B cell (primary cell): Measurements from ENCODE around the gene SHBG. TPM values are rescaled to one million over a fixed set of nuclear protein-coding genes. Genes with fewer than 3 reads are reported as not detected.
A peak's percentile ranks its signal among the peaks of the same experiment; 100 is the strongest.

ENCODE experiments used
- ATAC-seq: fragments of 200-7000 bp; cut with Tn5 transposase; one replicate; pipeline ENCODE4 v1.10.0; 2021; ENCODE audit warnings: low read depth, mild to moderate bottlenecking, moderate number of reproducible peaks, moderate library complexity
- CTCF ChIA-PET: fragments of 350-600 bp; sonication (Branson Sonifier 250); formaldehyde crosslinking; loops from one replicate; lab custom pipeline; 2021; ENCODE audit warnings: antibody characterized with exemption, inconsistent platforms; lab: Charles Lee
- POLR2A ChIA-PET: fragments of 350-600 bp; sonication (Branson Sonifier 250); formaldehyde crosslinking; loops from one replicate; lab custom pipeline; 2021; ENCODE audit warnings: antibody characterized with exemption; lab: Charles Lee
- DNase-seq: peaks from one replicate; pipeline ENCODE4 v3.0.0; 2013
- H2AFZ ChIP-seq: 2 replicates; pipeline ENCODE4 v1.6.1; 2012; ENCODE audit warnings: mild to moderate bottlenecking, low read depth, low read length; ENCODE audit not compliant: insufficient read depth, poor library complexity, severe bottlenecking
- H3K27ac ChIP-seq, 2 donors: 1 replicate in 1 of 2; 2 replicates in 1 of 2; pipeline ENCODE4 v1.5.1; 2012 to 2013; ENCODE audit warnings: low read length in 2 of 2, mild to moderate bottlenecking in 2 of 2, moderate library complexity in 1 of 2
- H3K27me3 ChIP-seq, 4 experiments: fragments of 200-600 bp in 1 of 4; sonication (generic) in 1 of 4; replicated peaks in 1 of 4; 1 replicate in 2 of 4; 2 replicates in 2 of 4; pipeline versions ENCODE4 v1.6.1 to v1.7.0; 2013 to 2016; ENCODE audit warnings: low read length in 3 of 4, mild to moderate bottlenecking in 2 of 4, mixed read lengths in 1 of 4, moderate library complexity in 1 of 4; ENCODE audit not compliant: insufficient read depth in 4 of 4, control insufficient read depth in 3 of 4; ENCODE audit errors: control extremely low read depth in 1 of 4
- H3K36me3 ChIP-seq, 2 experiments: replicated peaks in 1 of 2; 1 replicate in 1 of 2; 2 replicates in 1 of 2; pipeline versions ENCODE4 v1.6.1 to v1.7.1; 2013; ENCODE audit warnings: low read length in 1 of 2; ENCODE audit not compliant: insufficient read depth in 2 of 2, control insufficient read depth in 1 of 2; ENCODE audit errors: control extremely low read depth in 1 of 2, extremely low read depth in 1 of 2
- H3K4me1 ChIP-seq, 2 donors: fragments of 200-600 bp in 1 of 2; sonication (generic) in 1 of 2; 1 replicate in 1 of 2; 2 replicates in 1 of 2; pipeline versions ENCODE4 v1.5.1 to v1.6.1; 2013 to 2017; ENCODE audit warnings: low read length in 2 of 2; ENCODE audit not compliant: control insufficient read depth in 2 of 2, insufficient read depth in 2 of 2
- H3K4me2 ChIP-seq: replicated peaks from 2 replicates; pipeline ENCODE3; 2012; ENCODE audit warnings: mild to moderate bottlenecking, low read depth, low read length; ENCODE audit not compliant: poor library complexity, severe bottlenecking
- H3K4me3 ChIP-seq, 5 experiments: fragments of 200-600 bp in 1 of 5; sonication (generic) in 1 of 5; 1 replicate in 3 of 5; 2 replicates in 2 of 5; pipeline versions ENCODE4 v1.5.1 to v1.7.0; 2011 to 2016; ENCODE audit warnings: low read length in 4 of 5, mild to moderate bottlenecking in 4 of 5, low read depth in 2 of 5, control low read depth in 1 of 5, moderate library complexity in 1 of 5; ENCODE audit not compliant: insufficient read depth in 1 of 5; ENCODE audit errors: control extremely low read depth in 1 of 5, extremely low read depth in 1 of 5
- H3K79me2 ChIP-seq: fragments of 200-600 bp; sonication (generic); one replicate; pipeline ENCODE4 v1.6.0; 2016; ENCODE audit warnings: low read length; ENCODE audit not compliant: control insufficient read depth, insufficient read depth
- H3K9ac ChIP-seq: fragments of 200-600 bp; sonication (generic); 2 replicates; pipeline ENCODE4 v1.6.1; 2017; ENCODE audit warnings: mild to moderate bottlenecking, low read length, moderate library complexity
- H3K9me3 ChIP-seq, 3 donors: one replicate each; pipeline versions ENCODE4 v1.6.1 to v1.7.1; 2013; ENCODE audit warnings: low read length in 2 of 3; ENCODE audit not compliant: control insufficient read depth in 2 of 3, insufficient read depth in 1 of 3; ENCODE audit errors: control extremely low read depth in 1 of 3
- H4K20me1 ChIP-seq: 2 replicates; pipeline ENCODE4 v1.6.0; 2012; ENCODE audit warnings: mild to moderate bottlenecking, low read length; ENCODE audit not compliant: insufficient read depth, control insufficient read depth, poor library complexity, severe bottlenecking
- H3K27ac Mint-ChIP-seq: one replicate; pipeline ENCODE4 v1.8.0; 2021; ENCODE audit warnings: mixed read lengths
- H3K27me3 Mint-ChIP-seq: one replicate; pipeline ENCODE4 v1.8.0; 2021; ENCODE audit warnings: mixed read lengths
- H3K4me1 Mint-ChIP-seq: one replicate; pipeline ENCODE4 v1.8.0; 2021; ENCODE audit warnings: mixed read lengths
- H3K4me3 Mint-ChIP-seq: one replicate; pipeline ENCODE4 v1.8.0; 2021; ENCODE audit warnings: mixed read lengths
- H3K9me3 Mint-ChIP-seq: one replicate; pipeline ENCODE4 v1.8.0; 2022; ENCODE audit warnings: mixed read lengths; ENCODE audit not compliant: insufficient read depth
- EZH2 ChIP-seq: IDR thresholded peaks from 2 replicates; pipeline ENCODE4 v1.6.1; 2012; ENCODE audit warnings: borderline replicate concordance, low read depth, mild to moderate bottlenecking, moderate library complexity, low read length; ENCODE audit not compliant: insufficient read depth, poor library complexity, severe bottlenecking
- WGBS: methylation state at CpG from one replicate; pipeline ENCODE4 v1.1.5; 2013; ENCODE audit warnings: missing lambda C conversion rate; ENCODE audit not compliant: insufficient coverage; 5-methylcytosine and 5-hydroxymethylcytosine counted together
- intact Hi-C: fragments of 100-400 bp; cut with micrococcal nuclease; formaldehyde crosslinking; loops from one replicate; pipeline ENCODE4 v1.10.0; 2022
- polyA plus RNA-seq: library from polyadenylated mRNA; depleted of rRNA; stranded (reverse); fragments of >200 nt; gene quantifications from 2 replicates; pipeline ENCODE4 v1.2.3, GENCODE V29; 2012
- total RNA-seq, 2 donors: library from RNA; stranded (reverse); fragments of 120-200 nt in 1 of 2; gene quantifications; 1 replicate in 1 of 2; 2 replicates in 1 of 2; pipeline versions ENCODE4 v1.2.3 to v1.2.4, GENCODE V29; 2013 to 2022
- TF ChIP-seq, protein P1 (sequence below): fragments of 200-600 bp; IDR thresholded peaks from one replicate; pipeline ENCODE4 v1.8.0; 2022; ENCODE audit warnings: antibody characterized with exemption, mild to moderate bottlenecking

SHBG gene
- total and polyA plus RNA-seq, 2 donors (not counting 1 experiment from before 2014, with no cell fraction given), result 0.10 TPM; not detected in 1

DNA sequence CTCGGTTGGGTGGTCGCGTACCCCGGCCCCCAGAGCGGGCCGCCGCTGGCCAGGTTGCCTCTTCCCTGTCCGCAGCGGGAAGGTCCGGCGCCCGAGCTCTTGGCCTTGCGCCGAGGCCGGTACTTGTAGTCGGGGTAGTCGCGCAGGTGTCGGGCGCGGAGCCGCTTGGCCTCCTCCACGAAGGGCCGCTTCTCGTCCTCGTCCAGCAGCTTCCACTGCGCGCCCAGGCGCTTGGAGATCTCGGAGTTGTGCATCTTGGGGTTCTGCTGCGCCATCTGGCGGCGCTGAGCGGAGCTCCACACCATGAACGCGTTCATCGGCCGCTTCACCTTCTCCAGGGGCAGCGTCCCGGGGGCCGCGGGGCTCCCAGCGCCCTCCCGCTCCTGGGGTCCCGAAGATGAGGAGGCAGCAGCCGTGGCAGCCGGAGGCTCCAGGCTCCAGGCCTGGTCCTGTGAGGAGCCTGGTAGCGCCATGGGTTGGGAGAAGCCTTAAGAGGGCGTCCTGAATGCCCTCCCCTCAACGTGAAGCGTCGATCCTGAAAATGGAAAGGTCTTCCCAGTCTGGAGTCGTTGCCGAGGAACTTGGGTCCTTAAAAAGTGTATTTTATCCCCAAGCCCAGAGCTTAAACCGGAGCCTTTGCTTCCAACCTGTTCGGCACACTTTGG, 40.6 kb upstream of the SHBG start:
- intact Hi-C loops, result loop anchor here (1.0 to 10.0 kb wide), 4 partner anchors 75 to 545 kb away; partner anchors contain the start of gene SLC16A11
- no peak for TF ChIP-seq EZH2
- TF ChIP-seq, protein P1, sequence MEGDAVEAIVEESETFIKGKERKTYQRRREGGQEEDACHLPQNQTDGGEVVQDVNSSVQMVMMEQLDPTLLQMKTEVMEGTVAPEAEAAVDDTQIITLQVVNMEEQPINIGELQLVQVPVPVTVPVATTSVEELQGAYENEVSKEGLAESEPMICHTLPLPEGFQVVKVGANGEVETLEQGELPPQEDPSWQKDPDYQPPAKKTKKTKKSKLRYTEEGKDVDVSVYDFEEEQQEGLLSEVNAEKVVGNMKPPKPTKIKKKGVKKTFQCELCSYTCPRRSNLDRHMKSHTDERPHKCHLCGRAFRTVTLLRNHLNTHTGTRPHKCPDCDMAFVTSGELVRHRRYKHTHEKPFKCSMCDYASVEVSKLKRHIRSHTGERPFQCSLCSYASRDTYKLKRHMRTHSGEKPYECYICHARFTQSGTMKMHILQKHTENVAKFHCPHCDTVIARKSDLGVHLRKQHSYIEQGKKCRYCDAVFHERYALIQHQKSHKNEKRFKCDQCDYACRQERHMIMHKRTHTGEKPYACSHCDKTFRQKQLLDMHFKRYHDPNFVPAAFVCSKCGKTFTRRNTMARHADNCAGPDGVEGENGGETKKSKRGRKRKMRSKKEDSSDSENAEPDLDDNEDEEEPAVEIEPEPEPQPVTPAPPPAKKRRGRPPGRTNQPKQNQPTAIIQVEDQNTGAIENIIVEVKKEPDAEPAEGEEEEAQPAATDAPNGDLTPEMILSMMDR, result peak; percentile 91
- Histone ChIP-seq H3K9me3 (no peaks in the 10 kb centered on the region), H4K20me1 (no peaks in the 10 kb centered on the region), H3K4me1 (peaks cover 7 to 21% of the 10 kb centered on the region in 2 donors), H3K27ac (no peak overlapping the region), H3K4me2 (peak overlapping the region; percentile 43), H2AFZ (peak overlapping the region; percentile 40), H3K27me3 (no peaks in the 10 kb centered on the region), H3K4me3 (no peak overlapping the region), H3K36me3 (peaks cover 0 to 49% of the 10 kb centered on the region in 2 experiments), H3K79me2 (peaks cover 17% of the 10 kb centered on the region), H3K9ac (no peak overlapping the region)
- 43% methylated on average over 56 of the region's 56 CpGs for WGBS
- Mint-ChIP-seq H3K9me3 (no peaks in the 10 kb centered on the region), H3K27me3 (no peaks in the 10 kb centered on the region), H3K4me1 (peaks cover 10% of the 10 kb centered on the region), H3K4me3 (no peak overlapping the region), H3K27ac (no peak overlapping the region)
- peak; percentile 84 for DNase-seq
- POLR2A ChIA-PET, result interaction anchor here (1.0 to 1.2 kb wide), 2 partner anchors 15 to 75 kb away, joined by 3 to 4 read pairs; no protein-coding TSS in a partner anchor
- CTCF ChIA-PET, result interaction anchor here (0.6 to 7.9 kb wide), 41 partner anchors 9 to 544 kb away, joined by 3 to 111 read pairs (median 5); partner anchors contain the start of genes ACAP1, CD68, FXR2 and KCTD11
- peak; percentile 86 for ATAC-seq
